Chondrocyte (in vitro differentiated cells): Measurements from ENCODE around the gene PRSS56. TPM values are rescaled to one million over a fixed set of nuclear protein-coding genes. Genes with fewer than 3 reads are reported as not detected.

Experiments
- DNase-seq: peaks from one replicate; pipeline ENCODE4 v3.0.0; 2021; ENCODE audit warnings: mixed read lengths, low spot score
- H3K27ac Mint-ChIP-seq: one replicate; pipeline ENCODE4 v1.8.0; 2021; ENCODE audit warnings: mild to moderate bottlenecking, moderate library complexity, mixed read lengths; ENCODE audit not compliant: unreplicated experiment
- H3K27me3 Mint-ChIP-seq: 2 replicates; pipeline ENCODE4 v1.8.0; 2021; ENCODE audit warnings: low read depth, mixed read lengths
- H3K36me3 Mint-ChIP-seq: 2 replicates; pipeline ENCODE4 v1.8.0; 2021; ENCODE audit warnings: low read depth, mixed read lengths
- H3K4me1 Mint-ChIP-seq: 2 replicates; pipeline ENCODE4 v1.8.0; 2021; ENCODE audit warnings: low read depth, mild to moderate bottlenecking, mixed read lengths
- H3K4me3 Mint-ChIP-seq: one replicate; pipeline ENCODE4 v1.8.0; 2021; ENCODE audit warnings: mild to moderate bottlenecking, moderate library complexity, mixed read lengths; ENCODE audit not compliant: unreplicated experiment
- H3K9me3 Mint-ChIP-seq: 2 replicates; pipeline ENCODE4 v1.8.0; 2021; ENCODE audit warnings: low read depth, mixed read lengths
- CTCF ChIP-seq: fragments of 200-600 bp; sonication (generic); IDR thresholded peaks from 2 replicates; pipeline ENCODE4 v1.5.0; 2021; ENCODE audit warnings: antibody characterized with exemption, mild to moderate bottlenecking, moderate library complexity
- total RNA-seq: library from RNA; stranded (reverse); gene quantifications from 3 replicates; pipeline ENCODE4 v1.2.1, GENCODE V29; 2021

The PRSS56 gene
- total RNA-seq, 1 donor from 2014 or later: not detected

- Mint-ChIP-seq H3K27ac (no peak overlapping the region), H3K27me3 (no peaks in the 10 kb centered on the region), H3K4me3 (no peak overlapping the region), H3K36me3 (peaks cover 4% of the 10 kb centered on the region), H3K4me1 (no peaks in the 10 kb centered on the region), H3K9me3 (no peaks in the 10 kb centered on the region)
- peak; percentile 35 for DNase-seq
- TF ChIP-seq CTCF: no peak
These were observed 21.9 kb downstream of the PRSS56 start for GRCh38 chr2:232541961-232542714.

GRCh38 chr2:232542715-232543467 is 22.7 kb downstream of the PRSS56 start:
- Mint-ChIP-seq H3K27me3 (no peaks in the 10 kb centered on the region), H3K36me3 (peaks cover 4% of the 10 kb centered on the region), H3K27ac (no peak overlapping the region), H3K4me3 (no peak overlapping the region), H3K4me1 (no peaks in the 10 kb centered on the region), H3K9me3 (no peaks in the 10 kb centered on the region)
- DNase-seq: peak; percentile 85
- TF ChIP-seq CTCF: no peak

GRCh38 chr2:232543491-232543890 is 23.3 kb downstream of the PRSS56 start:
- Mint-ChIP-seq H3K36me3 (peaks cover 5% of the 10 kb centered on the region), H3K9me3 (peaks cover 2% of the 10 kb centered on the region), H3K4me3 (no peak overlapping the region), H3K27ac (no peak overlapping the region), H3K27me3 (no peaks in the 10 kb centered on the region), H3K4me1 (peaks cover under 1% of the 10 kb centered on the region)
- no peak for TF ChIP-seq CTCF
- DNase-seq: peak; percentile 81

GRCh38 chr2:232543928-232544631 is 23.9 kb downstream of the PRSS56 start:
- Mint-ChIP-seq H3K27me3 (no peaks in the 10 kb centered on the region), H3K36me3 (peaks cover 7% of the 10 kb centered on the region), H3K27ac (no peak overlapping the region), H3K4me1 (peaks cover 6% of the 10 kb centered on the region), H3K4me3 (no peak overlapping the region), H3K9me3 (peaks cover 7% of the 10 kb centered on the region)
- DNase-seq: peak; percentile 90
- TF ChIP-seq CTCF: no peak

GRCh38 chr2:232544674-232545073 is 24.5 kb downstream of the PRSS56 start:
- peaks cover 7% of the 10 kb centered on the region for H3K36me3 Mint-ChIP-seq
- peak; percentile 20 for DNase-seq
- no peaks in the 10 kb centered on the region for H3K27me3 Mint-ChIP-seq
- TF ChIP-seq CTCF: no peak
- H3K9me3 Mint-ChIP-seq: peaks cover 7% of the 10 kb centered on the region
- peaks cover 10% of the 10 kb centered on the region for H3K4me1 Mint-ChIP-seq
- no peak overlapping the region for H3K27ac Mint-ChIP-seq
- no peak overlapping the region for H3K4me3 Mint-ChIP-seq
